Measurements from ENCODE around the gene NDUFAF8. TPM values are rescaled to one million over a fixed set of nuclear protein-coding genes. Genes with fewer than 3 reads are reported as not detected.

NDUFAF8 gene
- total RNA-seq, 1 donor from 2014 or later, result 71.9 TPM

DNA sequence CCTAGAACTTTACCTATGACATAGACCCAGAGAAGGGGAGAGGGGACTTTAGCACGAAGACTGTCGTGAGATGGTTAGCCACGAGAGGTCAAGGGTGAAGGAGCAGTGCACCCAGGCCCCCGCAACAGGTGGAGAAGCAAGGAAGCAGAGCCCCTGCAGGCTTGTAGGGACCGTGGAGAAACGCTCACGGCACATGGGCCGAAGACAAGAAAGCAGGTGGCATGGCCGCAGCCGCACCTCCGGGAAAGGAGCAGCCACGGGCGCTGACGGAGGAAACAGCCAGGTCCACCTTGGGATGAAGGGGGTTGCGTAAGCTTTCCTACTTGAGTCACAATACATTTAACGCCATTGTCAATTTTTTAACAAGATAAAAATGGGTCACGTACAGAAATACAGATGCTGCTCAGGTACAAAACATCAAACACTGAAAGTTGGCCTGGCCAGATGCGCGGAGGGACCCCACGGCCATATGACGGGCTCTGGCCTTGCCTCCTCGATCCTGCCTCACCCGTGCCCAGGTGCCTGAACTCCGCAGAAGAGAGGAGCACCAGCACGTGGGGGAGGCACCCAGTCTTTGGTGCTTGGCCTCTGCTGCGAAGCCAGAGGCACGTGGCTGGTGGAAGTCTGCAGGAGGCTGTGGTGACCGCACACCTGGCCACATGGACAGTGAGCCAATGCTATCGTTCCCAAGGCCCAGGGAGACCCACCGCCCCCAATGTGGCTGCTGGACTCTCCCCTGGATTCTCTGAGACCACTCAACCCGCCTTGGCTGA, 34.8 kb downstream of the NDUFAF8 start:
- Mint-ChIP-seq H3K36me3 (ENCODE audit: low read depth) (peaks cover 28% of the 10 kb centered on the region), H3K27me3 (ENCODE audit: insufficient read depth) (no peaks in the 10 kb centered on the region), H3K27ac (no peak overlapping the region), H3K9me3 (no peaks in the 10 kb centered on the region), H3K4me1 (ENCODE audit: low read depth) (no peaks in the 10 kb centered on the region), H3K4me3 (no peak overlapping the region)
- DNase-seq (ENCODE audit: low spot score), result no peak
- intact Hi-C loops (cut with micrococcal nuclease), result no loop called here

DNA sequence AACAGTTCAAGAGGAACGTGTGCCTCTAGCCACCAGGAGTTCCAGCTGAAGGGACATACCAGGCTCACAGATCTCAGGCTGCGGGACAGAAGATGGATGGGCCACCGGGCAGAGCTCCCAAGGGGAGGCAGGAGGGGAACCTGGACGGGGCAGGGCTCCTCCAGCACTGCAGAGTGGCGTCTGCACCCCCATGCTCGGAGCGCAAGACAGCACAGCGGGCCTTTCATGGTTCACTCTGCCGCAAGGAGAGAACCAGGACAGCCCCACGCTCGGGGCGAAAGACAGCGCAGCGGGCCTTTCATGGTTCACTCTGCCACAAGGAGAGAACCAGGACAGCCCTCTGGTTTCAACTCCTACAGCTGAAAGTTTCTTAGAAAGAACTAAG, 35.3 kb downstream of the NDUFAF8 start:
- Mint-ChIP-seq H3K36me3 (ENCODE audit: low read depth) (peaks cover 28% of the 10 kb centered on the region), H3K4me1 (ENCODE audit: low read depth) (no peaks in the 10 kb centered on the region), H3K27me3 (ENCODE audit: insufficient read depth) (no peaks in the 10 kb centered on the region), H3K4me3 (no peak overlapping the region), H3K9me3 (no peaks in the 10 kb centered on the region), H3K27ac (no peak overlapping the region)
- intact Hi-C loops (cut with micrococcal nuclease), result no loop called here
- DNase-seq (ENCODE audit: low spot score), result no peak

GRCh38 chr17:81276781-81277180, 37.7 kb downstream of the NDUFAF8 start:
- no peaks in the 10 kb centered on the region for H3K27me3 Mint-ChIP-seq (ENCODE audit: insufficient read depth)
- no peak overlapping the region for H3K27ac Mint-ChIP-seq
- peaks cover 29% of the 10 kb centered on the region for H3K36me3 Mint-ChIP-seq (ENCODE audit: low read depth)
- intact Hi-C loops (cut with micrococcal nuclease), result no loop called here
- no peak overlapping the region for H3K4me3 Mint-ChIP-seq
- no peaks in the 10 kb centered on the region for H3K4me1 Mint-ChIP-seq (ENCODE audit: low read depth)
- H3K9me3 Mint-ChIP-seq, result no peaks in the 10 kb centered on the region
- no peak for DNase-seq (ENCODE audit: low spot score)

DNA sequence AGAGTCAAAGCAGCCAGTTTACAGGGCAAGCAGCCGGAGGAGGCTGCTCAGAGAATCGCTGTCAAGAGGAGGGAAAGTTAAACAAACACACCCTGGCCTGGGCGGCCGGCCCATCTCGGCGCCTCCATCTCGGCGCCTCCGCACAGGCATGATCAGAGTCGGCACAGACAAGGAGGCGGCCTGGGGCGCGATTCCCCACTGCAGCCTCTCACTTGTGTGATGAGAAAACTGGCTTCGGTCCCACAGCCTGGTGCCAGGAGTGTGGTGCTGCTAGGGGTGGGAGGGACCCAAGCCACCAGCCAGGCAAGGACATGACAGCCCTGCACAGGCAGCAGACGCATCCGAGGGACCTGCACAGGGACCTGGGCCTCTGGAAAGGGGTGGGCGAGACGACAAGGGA, 38.3 kb downstream of the NDUFAF8 start:
- Mint-ChIP-seq H3K36me3 (ENCODE audit: low read depth) (peaks cover 29% of the 10 kb centered on the region), H3K4me1 (ENCODE audit: low read depth) (no peaks in the 10 kb centered on the region), H3K27ac (no peak overlapping the region), H3K4me3 (no peak overlapping the region), H3K27me3 (ENCODE audit: insufficient read depth) (no peaks in the 10 kb centered on the region), H3K9me3 (no peaks in the 10 kb centered on the region)
- no peak for DNase-seq (ENCODE audit: low spot score)
- intact Hi-C loops (cut with micrococcal nuclease), result no loop called here

DNA sequence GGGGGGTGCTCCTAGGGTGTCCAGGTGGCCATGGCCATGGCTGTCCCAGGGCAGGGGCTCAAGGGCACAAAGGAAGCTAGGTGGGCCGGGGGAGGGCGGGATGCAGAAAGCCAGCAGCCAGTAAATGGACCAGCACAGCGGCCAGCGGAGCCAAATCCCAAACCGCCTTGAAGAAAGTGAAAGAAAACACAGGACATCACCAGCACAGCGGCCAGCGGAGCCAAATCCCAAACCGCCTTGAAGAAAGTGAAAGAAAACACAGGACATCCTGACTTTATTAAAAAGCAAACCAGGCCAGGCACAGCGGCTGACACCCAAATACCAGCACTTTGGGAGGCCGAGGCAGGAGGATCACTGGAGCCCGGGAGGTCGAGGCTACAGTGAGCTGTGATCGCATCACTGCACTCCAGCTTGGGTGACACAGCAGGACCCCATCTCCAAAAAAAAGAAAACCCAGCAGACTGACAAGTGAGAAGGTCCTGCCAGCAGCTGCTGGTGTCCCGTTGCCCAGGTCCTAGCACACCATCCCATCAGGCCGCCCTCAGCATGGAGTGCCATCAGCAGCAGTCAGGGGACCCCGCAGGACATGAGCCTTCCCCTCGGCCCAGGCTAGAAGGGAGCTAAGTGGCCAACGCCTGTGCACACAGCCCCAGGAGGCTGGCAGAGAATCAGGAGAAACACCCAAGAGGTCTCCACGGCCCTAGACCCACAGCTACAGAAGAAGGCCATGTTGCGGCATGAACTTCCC, 39.0 kb downstream of the NDUFAF8 start:
- intact Hi-C loops (cut with micrococcal nuclease), result no loop called here
- no peak overlapping the region for H3K4me3 Mint-ChIP-seq
- no peak overlapping the region for H3K27ac Mint-ChIP-seq
- H3K9me3 Mint-ChIP-seq, result no peaks in the 10 kb centered on the region
- DNase-seq (ENCODE audit: low spot score), result no peak
- no peaks in the 10 kb centered on the region for H3K27me3 Mint-ChIP-seq (ENCODE audit: insufficient read depth)
- H3K36me3 Mint-ChIP-seq (ENCODE audit: low read depth), result peaks cover 23% of the 10 kb centered on the region
- H3K4me1 Mint-ChIP-seq (ENCODE audit: low read depth), result no peaks in the 10 kb centered on the region

DNA sequence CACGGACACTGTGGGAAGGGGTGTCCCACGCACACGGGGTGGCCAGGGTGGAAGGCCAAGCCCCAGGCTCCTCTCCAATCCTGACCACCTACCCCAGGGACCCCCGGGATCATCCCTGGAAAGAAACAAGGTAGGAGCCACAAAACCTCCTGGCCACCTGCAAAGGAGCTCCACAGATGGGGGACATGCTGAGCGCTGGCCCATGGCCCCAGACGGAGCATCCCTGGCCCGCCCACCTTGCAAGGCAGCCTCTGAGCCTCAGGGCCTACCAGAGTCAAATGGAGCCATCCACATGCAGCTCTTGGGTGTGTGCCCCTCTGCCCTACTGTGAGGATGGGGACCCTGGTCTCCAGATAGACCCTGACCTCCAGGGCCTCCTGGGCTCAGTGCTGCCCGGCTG, 39.7 kb downstream of the NDUFAF8 start:
- H3K4me1 Mint-ChIP-seq (ENCODE audit: low read depth), result no peaks in the 10 kb centered on the region
- H3K4me3 Mint-ChIP-seq, result no peak overlapping the region
- H3K27me3 Mint-ChIP-seq (ENCODE audit: insufficient read depth), result no peaks in the 10 kb centered on the region
- DNase-seq (ENCODE audit: low spot score), result no peak
- no peak overlapping the region for H3K27ac Mint-ChIP-seq
- intact Hi-C loops (cut with micrococcal nuclease), result no loop called here
- H3K36me3 Mint-ChIP-seq (ENCODE audit: low read depth), result peaks cover 17% of the 10 kb centered on the region
- H3K9me3 Mint-ChIP-seq, result no peaks in the 10 kb centered on the region

- no peak overlapping the region for H3K27ac Mint-ChIP-seq
- H3K4me1 Mint-ChIP-seq (ENCODE audit: low read depth), result peaks cover under 1% of the 10 kb centered on the region
These were observed 40.5 kb downstream of the NDUFAF8 start for GRCh38 chr17:81279278-81280275.

DNA sequence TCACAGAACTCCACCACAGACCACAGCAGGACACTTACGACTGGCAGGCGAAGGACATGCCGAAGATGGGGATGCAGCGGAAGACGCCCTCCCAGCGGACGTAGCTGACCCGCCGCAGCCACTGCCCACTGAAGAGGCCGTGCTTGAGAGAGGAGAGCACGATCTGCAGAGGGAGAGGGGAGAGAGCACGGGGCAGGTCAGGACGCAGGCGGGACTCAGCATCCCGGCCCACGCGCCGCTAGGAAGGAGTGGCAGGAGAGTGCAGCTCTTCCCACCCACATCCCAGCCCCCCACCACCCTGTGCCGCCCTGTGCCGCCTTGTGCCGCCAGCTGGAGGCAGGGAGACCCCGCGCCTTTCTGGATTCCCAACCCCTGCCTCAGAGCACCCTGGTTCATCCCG, 41.5 kb downstream of the NDUFAF8 start:
- H3K27me3 Mint-ChIP-seq (ENCODE audit: insufficient read depth), result no peaks in the 10 kb centered on the region
- H3K4me1 Mint-ChIP-seq (ENCODE audit: low read depth), result peaks cover 10% of the 10 kb centered on the region
- intact Hi-C loops (cut with micrococcal nuclease), result no loop called here
- no peak overlapping the region for H3K4me3 Mint-ChIP-seq
- no peak for DNase-seq (ENCODE audit: low spot score)
- peaks cover 24% of the 10 kb centered on the region for H3K36me3 Mint-ChIP-seq (ENCODE audit: low read depth)
- no peaks in the 10 kb centered on the region for H3K9me3 Mint-ChIP-seq
- no peak overlapping the region for H3K27ac Mint-ChIP-seq

More at GRCh38 chr17:81279278-81280275, 40.5 kb downstream of the NDUFAF8 start:
- H3K36me3 Mint-ChIP-seq (ENCODE audit: low read depth), result peaks cover 21% of the 10 kb centered on the region
- intact Hi-C loops (cut with micrococcal nuclease), result no loop called here
- H3K4me3 Mint-ChIP-seq, result no peak overlapping the region
- DNase-seq (ENCODE audit: low spot score), result no peak
- H3K9me3 Mint-ChIP-seq, result no peaks in the 10 kb centered on the region
- no peaks in the 10 kb centered on the region for H3K27me3 Mint-ChIP-seq (ENCODE audit: insufficient read depth)

GRCh38 chr17:81282141-81282540, 43.0 kb downstream of the NDUFAF8 start:
- Mint-ChIP-seq H3K27me3 (ENCODE audit: insufficient read depth) (no peaks in the 10 kb centered on the region), H3K4me1 (ENCODE audit: low read depth) (peaks cover 22% of the 10 kb centered on the region), H3K36me3 (ENCODE audit: low read depth) (peaks cover 25% of the 10 kb centered on the region), H3K27ac (no peak overlapping the region), H3K4me3 (no peak overlapping the region), H3K9me3 (no peaks in the 10 kb centered on the region)
- intact Hi-C loops (cut with micrococcal nuclease), result no loop called here
- DNase-seq (ENCODE audit: low spot score), result no peak

GRCh38 chr17:81282876-81283275, 43.8 kb downstream of the NDUFAF8 start:
- H3K27ac Mint-ChIP-seq, result peak overlapping the region; percentile 23
- no peaks in the 10 kb centered on the region for H3K9me3 Mint-ChIP-seq
- intact Hi-C loops (cut with micrococcal nuclease), result no loop called here
- DNase-seq (ENCODE audit: low spot score), result no peak
- H3K4me3 Mint-ChIP-seq, result peak overlapping the region; percentile 7
- peaks cover 26% of the 10 kb centered on the region for H3K4me1 Mint-ChIP-seq (ENCODE audit: low read depth)
- H3K36me3 Mint-ChIP-seq (ENCODE audit: low read depth), result peaks cover 31% of the 10 kb centered on the region
- no peaks in the 10 kb centered on the region for H3K27me3 Mint-ChIP-seq (ENCODE audit: insufficient read depth)

GRCh38 chr17:81285179-81285878, 46.2 kb downstream of the NDUFAF8 start:
- Mint-ChIP-seq H3K4me3 (peak overlapping the region; percentile 85), H3K27ac (peak overlapping the region; percentile 95), H3K27me3 (ENCODE audit: insufficient read depth) (no peaks in the 10 kb centered on the region), H3K36me3 (ENCODE audit: low read depth) (peaks cover 30% of the 10 kb centered on the region), H3K4me1 (ENCODE audit: low read depth) (peaks cover 26% of the 10 kb centered on the region), H3K9me3 (no peaks in the 10 kb centered on the region)
- peak; percentile 51 for DNase-seq (ENCODE audit: low spot score)
- intact Hi-C loops (cut with micrococcal nuclease), result loop anchor here (1.0 kb wide), 2 partner anchors 10 to 62 kb away; partner anchors contain the start of gene SLC38A10

- Mint-ChIP-seq H3K36me3 (ENCODE audit: low read depth) (peaks cover 28% of the 10 kb centered on the region), H3K27me3 (ENCODE audit: insufficient read depth) (no peaks in the 10 kb centered on the region), H3K27ac (peak overlapping the region; percentile 95), H3K4me1 (ENCODE audit: low read depth) (peaks cover 26% of the 10 kb centered on the region), H3K4me3 (peak overlapping the region; percentile 85), H3K9me3 (no peaks in the 10 kb centered on the region)
- intact Hi-C loops (cut with micrococcal nuclease), result loop anchor here (1.0 kb wide), 2 partner anchors 9 to 63 kb away; partner anchors contain the start of gene SLC38A10
- DNase-seq (ENCODE audit: low spot score), result no peak
These were observed 46.8 kb downstream of the NDUFAF8 start for GRCh38 chr17:81285894-81286293.
